Vagina (tissue), 2 donors: ENCODE measurements around the gene CCNT2. TPM values are rescaled to one million over a fixed set of nuclear protein-coding genes. Genes with fewer than 3 reads are reported as not detected.
"Not testable (repeated sequence)": the region's sequence is repeated elsewhere in the genome, so short reads cannot be mapped to it uniquely, and the experiment has no call there.

Experiments used
- DNase-seq, 2 donors: peaks; one replicate each; pipeline ENCODE4 v3.0.0-alpha.2; 2017; ENCODE audit errors: extremely low spot score in 2 of 2
- H3K27ac ChIP-seq: fragments of 200-600 bp; sonication (generic); one replicate; pipeline ENCODE4 v1.5.1; 2019
- H3K27me3 ChIP-seq: fragments of 200-600 bp; sonication (generic); one replicate; pipeline ENCODE4 v1.5.1; 2019
- H3K36me3 ChIP-seq, 2 donors: fragments of 200-600 bp; sonication (generic); one replicate each; pipeline ENCODE4 v1.5.1; 2017 to 2019
- H3K4me1 ChIP-seq: fragments of 200-600 bp; sonication (generic); one replicate; pipeline ENCODE4 v1.5.1; 2019
- H3K4me3 ChIP-seq, 2 donors: fragments of 200-600 bp; sonication (generic); 1 replicate in 1 of 2; 2 replicates in 1 of 2; pipeline ENCODE4 v1.5.1; 2016 to 2019
- H3K9me3 ChIP-seq: fragments of 200-600 bp; sonication (generic); one replicate; pipeline ENCODE4 v1.5.1; 2019
- CTCF ChIP-seq, 3 experiments: fragments of 450-650 bp in 2 of 3; fragments of 200-600 bp in 1 of 3; sonication (generic) in 1 of 3; IDR thresholded peaks; one replicate each; pipeline ENCODE4 v1.5.1; 2017 to 2019; ENCODE audit warnings: antibody characterized with exemption in 3 of 3, mild to moderate bottlenecking in 2 of 3, moderate library complexity in 2 of 3
- POLR2A ChIP-seq, 2 donors: fragments of 450-650 bp; IDR thresholded peaks; one replicate each; pipeline ENCODE4 v1.6.1; 2017; ENCODE audit warnings: antibody characterized with exemption in 2 of 2, mild to moderate bottlenecking in 2 of 2, moderate library complexity in 2 of 2
- POLR2AphosphoS5 ChIP-seq, 2 donors: sonication (generic); formaldehyde crosslinking; IDR thresholded peaks; one replicate each; pipeline ENCODE4 v1.9.0; 2017; ENCODE audit warnings: antibody characterized with exemption in 2 of 2, mild to moderate bottlenecking in 2 of 2, low read depth in 1 of 2; ENCODE audit not compliant: insufficient read depth in 1 of 2
- intact Hi-C: fragments of 100-400 bp; cut with DNase I; formaldehyde crosslinking; loops from one replicate; pipeline ENCODE4 v1.15.1; 2023
- total RNA-seq: library from RNA; depleted of rRNA; stranded (reverse); fragments of >200 nt; gene quantifications from one replicate; pipeline ENCODE4 v1.2.3, GENCODE V29; 2016

CCNT2 gene
- total RNA-seq, 1 donor from 2014 or later, result 34.6 TPM

DNA sequence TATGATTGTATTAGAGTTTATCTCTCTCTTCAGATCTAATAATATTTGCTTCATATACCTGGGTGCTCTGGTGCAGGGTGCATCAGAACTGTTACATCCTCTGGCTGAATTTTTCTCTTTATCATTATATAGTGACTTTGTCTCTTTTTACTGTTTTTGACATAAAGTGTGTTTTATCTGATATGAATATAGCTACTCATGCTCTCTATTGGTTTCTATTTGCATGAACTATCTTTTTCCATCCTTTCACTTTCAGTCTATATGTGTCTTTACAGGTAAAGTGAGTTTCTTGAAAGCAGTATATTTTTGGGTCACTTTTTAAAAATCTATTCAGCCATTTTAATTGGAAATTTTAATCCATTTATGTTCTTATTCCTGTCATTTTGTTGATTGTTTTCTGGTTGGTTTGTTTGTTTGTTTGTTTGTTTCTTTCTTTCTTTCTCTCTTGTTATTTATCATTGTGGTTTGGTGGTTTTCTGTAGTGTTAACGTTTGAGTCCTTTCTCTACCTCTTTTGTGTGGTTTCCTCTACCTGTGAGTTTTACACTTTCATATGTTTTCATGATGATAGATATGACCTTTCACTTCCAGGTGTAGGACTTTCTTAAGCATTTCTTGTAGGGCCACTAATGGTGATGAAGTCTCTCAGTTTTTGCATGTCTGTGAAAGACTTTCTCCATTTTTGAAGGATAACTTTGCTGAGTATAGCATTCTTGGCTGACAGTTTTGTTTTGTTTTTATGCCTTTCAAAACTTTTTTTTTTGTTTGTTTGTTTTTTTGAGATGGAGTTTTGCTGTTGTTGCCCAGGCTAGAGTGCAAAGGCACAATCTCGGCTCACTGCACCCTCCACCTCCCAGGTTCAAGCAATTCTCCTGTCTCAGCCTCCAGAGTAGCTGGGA is 54.9 kb downstream of the CCNT2 start:
- TF ChIP-seq POLR2AphosphoS5 (IDR thresholded peaks at IDR 0.05; ENCODE audit: insufficient read depth in 1 of 2, low read depth in 1 of 2) (no peak), POLR2A (IDR thresholded peaks at IDR 0.05) (no peak)
- no peak for DNase-seq
- Histone ChIP-seq H3K9me3 (peaks cover 6% of the 10 kb centered on the region), H3K4me1 (no peaks in the 10 kb centered on the region), H3K4me3 (no peak overlapping the region), H3K27me3 (no peaks in the 10 kb centered on the region), H3K36me3 (no peaks in the 10 kb centered on the region), H3K27ac (no peak overlapping the region)
- intact Hi-C loops, result no loop called here

GRCh38 chr2:134975281-134976009 is 56.8 kb downstream of the CCNT2 start:
- Histone ChIP-seq H3K4me1 (no peaks in the 10 kb centered on the region), H3K4me3 (no peak overlapping the region), H3K27ac (no peak overlapping the region), H3K9me3 (peaks cover 6% of the 10 kb centered on the region), H3K36me3 (no peaks in the 10 kb centered on the region), H3K27me3 (no peaks in the 10 kb centered on the region)
- intact Hi-C loops, result no loop called here
- TF ChIP-seq POLR2A (IDR thresholded peaks at IDR 0.05), result no peak
- no peak for TF ChIP-seq POLR2AphosphoS5 (IDR thresholded peaks at IDR 0.05; ENCODE audit: insufficient read depth in 1 of 2, low read depth in 1 of 2)
- TF ChIP-seq CTCF (IDR thresholded peaks at IDR 0.05), result no peak
- DNase-seq, result no peak

DNA sequence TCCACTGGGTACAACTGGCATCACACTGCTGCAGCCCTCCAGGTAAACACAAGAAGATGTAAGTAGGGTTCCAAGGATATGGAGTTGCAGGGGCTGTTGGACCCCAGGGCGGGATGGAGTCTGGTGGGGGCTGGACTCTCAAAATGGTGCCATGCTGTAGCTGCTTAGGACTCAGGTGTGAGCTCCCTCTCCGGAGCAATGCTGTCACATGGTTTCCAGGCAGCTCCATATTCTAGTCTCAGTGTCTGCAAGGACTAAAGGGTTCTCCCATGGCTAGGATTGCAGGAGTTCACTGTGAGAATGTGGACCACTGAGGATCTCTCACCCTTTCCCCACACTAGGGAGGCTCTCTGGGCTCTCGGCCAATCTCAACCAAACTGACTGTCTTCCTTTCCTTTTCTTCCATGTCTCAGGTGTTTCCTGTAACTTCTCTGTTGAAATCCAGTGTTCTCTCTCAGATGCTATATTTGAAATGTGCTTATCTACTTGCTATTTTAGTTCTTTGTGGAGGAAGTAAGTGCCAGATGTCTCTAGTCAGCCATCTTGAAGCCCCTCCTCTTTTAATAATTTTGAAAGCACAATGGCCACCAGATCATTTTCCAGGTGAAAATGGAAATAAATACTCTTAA is 57.6 kb downstream of the CCNT2 start:
- no peak overlapping the region for H3K27ac ChIP-seq
- intact Hi-C loops, result no loop called here
- no peak for TF ChIP-seq POLR2AphosphoS5 (IDR thresholded peaks at IDR 0.05; ENCODE audit: insufficient read depth in 1 of 2, low read depth in 1 of 2)
- TF ChIP-seq CTCF (IDR thresholded peaks at IDR 0.05), result no peak
- no peak for TF ChIP-seq POLR2A (IDR thresholded peaks at IDR 0.05)

GRCh38 chr2:134977104-134977503 is 58.5 kb downstream of the CCNT2 start:
- H3K27ac ChIP-seq, intact Hi-C loops, H3K4me3 ChIP-seq, H3K4me1 ChIP-seq, H3K36me3 ChIP-seq, H3K27me3 ChIP-seq, H3K9me3 ChIP-seq, DNase-seq: not testable (repeated sequence)

More for the DNA sequence above, 57.6 kb downstream of the CCNT2 start:
- no peak overlapping the region for H3K4me3 ChIP-seq
- H3K9me3 ChIP-seq, result peaks cover 6% of the 10 kb centered on the region
- no peaks in the 10 kb centered on the region for H3K36me3 ChIP-seq
- no peaks in the 10 kb centered on the region for H3K27me3 ChIP-seq
- DNase-seq, result no peak
- H3K4me1 ChIP-seq, result no peaks in the 10 kb centered on the region

DNA sequence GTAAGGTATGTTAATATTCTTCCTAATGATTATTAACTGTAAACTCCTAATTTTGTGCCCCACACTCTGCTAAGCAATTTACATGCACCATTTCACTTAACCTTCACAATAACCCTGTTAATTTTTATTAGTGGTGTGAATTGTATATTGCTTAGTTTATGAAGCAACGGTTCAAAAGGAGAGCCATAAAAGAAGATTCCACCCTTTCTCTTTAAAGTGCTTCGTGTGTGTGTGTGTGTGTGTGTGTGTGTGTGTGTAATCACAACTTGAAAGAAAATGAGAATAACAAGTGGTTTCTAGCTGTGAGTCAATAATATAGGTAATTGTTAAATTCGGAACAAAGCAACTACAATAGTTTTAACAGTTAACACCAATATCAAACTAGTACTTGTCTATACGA is 60.6 kb downstream of the CCNT2 start:
- intact Hi-C loops, result no loop called here
- Histone ChIP-seq H3K4me3 (no peak overlapping the region), H3K36me3 (no peaks in the 10 kb centered on the region), H3K27me3 (no peaks in the 10 kb centered on the region), H3K9me3 (peaks cover 3% of the 10 kb centered on the region), H3K27ac (no peak overlapping the region), H3K4me1 (no peaks in the 10 kb centered on the region)
- TF ChIP-seq POLR2AphosphoS5 (IDR thresholded peaks at IDR 0.05; ENCODE audit: insufficient read depth in 1 of 2, low read depth in 1 of 2), result no peak
- no peak for TF ChIP-seq POLR2A (IDR thresholded peaks at IDR 0.05)
- TF ChIP-seq CTCF (IDR thresholded peaks at IDR 0.05), result no peak
- no peak for DNase-seq
